Mucosa of stomach (tissue), 1 donor: ENCODE measurements around the gene LPP.
A peak's percentile ranks its signal among the peaks of the same experiment; 100 is the strongest.

Experiments
- H3K27me3 ChIP-seq: one replicate; pipeline ENCODE4 v1.7.0; 2013; ENCODE audit warnings: mild to moderate bottlenecking, low read length; ENCODE audit not compliant: control insufficient read depth, insufficient read depth
- H3K36me3 ChIP-seq: one replicate; pipeline ENCODE4 v1.7.0; 2013; ENCODE audit warnings: low read length; ENCODE audit not compliant: control insufficient read depth, insufficient read depth
- H3K4me1 ChIP-seq: one replicate; pipeline ENCODE4 v1.7.0; 2013; ENCODE audit warnings: mild to moderate bottlenecking, low read length; ENCODE audit not compliant: control insufficient read depth, insufficient read depth
- H3K4me3 ChIP-seq: one replicate; pipeline ENCODE4 v1.7.0; 2013; ENCODE audit warnings: low read length
- H3K9ac ChIP-seq: one replicate; pipeline ENCODE4 v1.7.0; 2013; ENCODE audit warnings: mild to moderate bottlenecking, low read length, moderate library complexity
- H3K9me3 ChIP-seq: one replicate; pipeline ENCODE4 v1.7.0; 2013; ENCODE audit warnings: mild to moderate bottlenecking, low read length, moderate library complexity; ENCODE audit not compliant: control insufficient read depth
- donor health status: Pancreatic carcinoma.

LPP gene

DNA sequence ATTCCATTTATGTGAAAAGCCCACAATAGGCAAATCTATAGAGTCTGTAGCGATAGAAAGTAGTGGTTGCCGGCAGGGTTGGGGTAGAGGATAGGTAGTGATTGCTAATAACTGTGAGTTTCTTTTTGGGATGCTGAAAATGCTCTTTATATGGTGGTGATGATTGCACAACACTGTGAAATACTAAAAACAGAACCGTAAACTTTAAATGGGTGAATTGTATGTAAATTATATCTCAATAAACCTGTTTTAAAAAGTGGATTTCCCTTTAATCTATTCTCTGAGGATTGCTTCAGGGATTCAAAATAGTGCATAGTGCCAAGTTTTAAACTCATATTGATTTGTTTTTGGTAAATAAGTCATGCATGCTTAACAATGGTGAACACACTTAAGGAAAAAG, 140.2 kb downstream of the LPP start:
- no peak overlapping the region for H3K4me3 ChIP-seq
- H3K9me3 ChIP-seq, result no peaks in the 10 kb centered on the region
- peaks cover 50% of the 10 kb centered on the region for H3K4me1 ChIP-seq
- no peaks in the 10 kb centered on the region for H3K27me3 ChIP-seq
- no peak overlapping the region for H3K9ac ChIP-seq
- no peaks in the 10 kb centered on the region for H3K36me3 ChIP-seq

DNA sequence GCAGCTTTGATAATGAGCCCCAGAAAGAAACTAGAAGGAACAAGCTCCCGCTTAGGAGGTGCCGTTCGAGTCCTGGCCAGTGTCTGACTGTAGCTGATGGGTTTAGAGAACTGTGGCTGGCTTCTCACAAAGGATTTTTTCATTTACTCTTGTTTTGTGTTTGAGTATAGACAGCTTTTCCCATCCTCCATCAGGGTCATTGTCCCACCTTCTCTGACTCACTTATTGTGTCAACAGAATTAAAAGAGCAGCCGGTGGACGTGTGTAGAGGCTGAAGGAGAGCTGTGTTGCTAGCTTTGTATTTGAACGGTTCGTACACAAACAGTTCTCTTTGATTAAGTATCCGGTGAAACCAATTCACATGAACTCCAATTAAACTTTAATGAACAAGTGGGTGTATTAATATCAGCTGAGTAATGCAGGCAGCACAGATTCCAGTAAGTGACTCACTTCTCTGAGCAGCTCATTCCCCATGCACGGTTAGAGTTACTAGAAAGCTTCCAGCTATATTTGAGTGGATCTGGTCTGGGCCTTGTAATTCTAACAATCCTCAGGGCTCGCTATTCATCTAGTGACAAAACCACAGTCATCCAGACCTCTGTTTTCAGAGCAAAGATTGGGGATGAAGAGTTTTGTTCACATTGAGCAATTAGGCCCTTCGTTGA, 141.0 kb downstream of the LPP start:
- Histone ChIP-seq H3K36me3 (no peaks in the 10 kb centered on the region), H3K9me3 (no peaks in the 10 kb centered on the region), H3K4me3 (no peak overlapping the region), H3K4me1 (peaks cover 53% of the 10 kb centered on the region), H3K27me3 (no peaks in the 10 kb centered on the region), H3K9ac (peak overlapping the region; percentile 36)

DNA sequence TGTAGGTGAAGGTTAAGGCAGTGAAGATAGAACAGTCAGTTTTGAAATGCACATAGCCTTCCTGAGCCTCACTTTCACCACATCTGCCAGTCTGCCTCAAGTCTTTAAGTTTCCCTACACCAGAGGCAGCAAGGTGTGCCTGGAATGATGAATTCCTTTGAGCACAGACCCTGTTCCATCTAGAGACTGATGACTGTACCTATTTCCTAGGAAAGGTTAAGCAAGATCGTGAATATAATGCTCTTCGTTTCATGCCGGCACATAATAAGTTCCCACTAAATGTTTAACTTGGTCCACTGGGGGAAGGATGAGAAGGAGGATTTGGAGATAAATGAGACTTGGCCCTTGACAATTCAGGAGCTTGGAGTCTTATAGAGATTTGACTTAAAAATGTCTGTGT, 141.9 kb downstream of the LPP start:
- peaks cover 53% of the 10 kb centered on the region for H3K4me1 ChIP-seq
- no peaks in the 10 kb centered on the region for H3K27me3 ChIP-seq
- H3K4me3 ChIP-seq, result no peak overlapping the region
- H3K36me3 ChIP-seq, result no peaks in the 10 kb centered on the region
- no peaks in the 10 kb centered on the region for H3K9me3 ChIP-seq
- H3K9ac ChIP-seq, result peak overlapping the region; percentile 36

DNA sequence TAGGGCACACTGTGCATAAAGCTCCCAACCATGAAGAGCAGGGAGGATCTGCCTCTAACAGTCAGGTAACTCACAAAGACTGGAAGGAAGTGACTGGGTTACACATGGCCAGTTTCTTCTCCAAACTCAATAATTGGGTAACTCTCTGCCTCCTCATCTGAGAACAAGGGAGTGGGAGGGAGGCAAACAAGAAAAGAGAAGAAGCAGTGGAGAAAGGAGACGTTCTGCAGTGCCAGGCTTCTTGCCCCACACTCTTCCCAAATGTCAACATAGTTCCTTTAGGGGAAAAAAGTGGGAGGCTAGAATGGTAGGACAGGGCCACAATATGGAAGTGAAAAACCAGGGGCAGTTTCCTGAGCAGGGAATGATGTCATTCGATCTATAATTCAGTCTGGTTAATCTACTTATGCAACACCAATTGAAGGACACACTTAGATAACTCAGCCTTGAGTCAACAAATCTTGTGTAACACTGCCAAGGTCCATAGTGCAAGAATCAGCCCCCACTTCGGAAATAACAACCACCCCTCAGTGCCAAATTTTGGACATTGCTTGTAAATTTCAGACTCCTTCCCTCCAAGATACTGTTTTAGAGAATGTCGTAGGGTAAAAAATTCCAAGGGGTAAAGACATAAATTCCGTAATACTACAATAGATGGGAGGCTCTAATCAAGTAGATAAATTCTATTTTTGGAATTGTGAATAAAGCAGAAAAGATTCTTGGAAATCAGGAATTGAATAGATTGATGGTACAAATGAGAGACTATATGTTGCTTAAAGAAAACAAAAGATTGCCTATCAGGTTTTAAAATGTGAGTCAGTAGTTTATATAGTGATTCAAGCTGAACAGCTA, 143.0 kb downstream of the LPP start:
- Histone ChIP-seq H3K9me3 (no peaks in the 10 kb centered on the region), H3K27me3 (no peaks in the 10 kb centered on the region), H3K36me3 (no peaks in the 10 kb centered on the region), H3K9ac (no peak overlapping the region), H3K4me1 (peaks cover 53% of the 10 kb centered on the region), H3K4me3 (no peak overlapping the region)

DNA sequence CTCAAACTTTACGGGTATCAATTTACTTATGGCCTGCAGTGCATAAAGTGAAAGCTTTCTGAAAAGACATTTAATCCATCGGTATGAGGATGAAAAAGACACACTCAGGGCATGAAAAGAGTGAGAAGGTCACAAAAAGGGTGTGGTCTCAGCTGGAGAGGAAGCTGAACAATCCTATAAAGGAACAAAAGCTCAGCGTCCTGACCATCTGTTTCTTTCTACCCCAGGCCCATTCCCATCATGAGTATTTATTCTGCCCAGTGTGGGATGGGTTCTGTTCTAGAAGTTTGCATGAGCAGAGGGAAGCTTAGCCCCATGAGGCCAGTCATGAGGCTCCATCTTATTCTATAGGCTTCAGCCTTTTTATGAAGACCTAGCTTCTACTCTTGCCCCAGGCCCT, 144.6 kb downstream of the LPP start:
- no peak overlapping the region for H3K4me3 ChIP-seq
- no peaks in the 10 kb centered on the region for H3K27me3 ChIP-seq
- H3K9ac ChIP-seq, result no peak overlapping the region
- no peaks in the 10 kb centered on the region for H3K36me3 ChIP-seq
- peaks cover 59% of the 10 kb centered on the region for H3K4me1 ChIP-seq
- H3K9me3 ChIP-seq, result no peaks in the 10 kb centered on the region

DNA sequence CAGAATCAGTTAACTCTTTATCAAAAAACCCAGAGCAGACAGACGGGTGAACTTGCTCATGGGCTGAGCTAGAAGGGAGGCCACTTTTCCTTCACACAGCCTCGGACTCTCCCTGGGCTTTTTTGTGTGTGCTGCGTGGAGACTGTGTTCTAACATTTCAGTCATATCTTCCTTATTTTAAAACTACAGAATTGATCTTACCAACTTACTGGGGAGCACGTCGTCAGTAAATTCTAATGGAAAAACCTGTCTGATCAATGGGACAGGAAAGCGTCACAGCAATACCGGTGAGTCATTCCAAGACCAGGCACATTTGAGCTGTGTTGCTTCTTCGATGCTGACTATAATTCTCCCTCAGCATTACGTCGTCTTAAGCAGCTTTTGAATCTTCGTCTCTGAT, 145.1 kb downstream of the LPP start:
- H3K4me1 ChIP-seq, result peaks cover 59% of the 10 kb centered on the region
- H3K27me3 ChIP-seq, result no peaks in the 10 kb centered on the region
- no peak overlapping the region for H3K9ac ChIP-seq
- H3K36me3 ChIP-seq, result no peaks in the 10 kb centered on the region
- no peaks in the 10 kb centered on the region for H3K9me3 ChIP-seq
- H3K4me3 ChIP-seq, result no peak overlapping the region

DNA sequence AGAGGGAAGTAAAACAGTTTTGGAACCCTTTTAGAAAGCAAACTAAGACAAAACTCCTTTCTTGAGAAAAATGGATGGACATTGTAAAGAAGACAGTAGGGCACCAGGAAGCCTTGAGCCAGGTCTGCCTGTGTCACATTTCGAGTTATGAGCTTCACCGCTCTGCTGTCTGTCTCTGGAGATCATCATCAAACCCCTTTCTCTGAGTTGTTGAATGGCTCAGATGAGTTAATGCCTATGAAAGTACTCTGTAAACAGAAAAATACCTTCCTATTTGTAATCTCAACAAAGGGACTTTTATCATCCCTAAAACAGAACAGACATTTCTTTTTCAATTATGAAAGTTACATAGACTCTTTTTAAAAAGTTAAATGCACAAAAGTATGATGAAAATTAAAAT, 145.8 kb downstream of the LPP start:
- Histone ChIP-seq H3K4me3 (no peak overlapping the region), H3K27me3 (no peaks in the 10 kb centered on the region), H3K4me1 (peaks cover 52% of the 10 kb centered on the region), H3K36me3 (no peaks in the 10 kb centered on the region), H3K9me3 (no peaks in the 10 kb centered on the region), H3K9ac (no peak overlapping the region)

DNA sequence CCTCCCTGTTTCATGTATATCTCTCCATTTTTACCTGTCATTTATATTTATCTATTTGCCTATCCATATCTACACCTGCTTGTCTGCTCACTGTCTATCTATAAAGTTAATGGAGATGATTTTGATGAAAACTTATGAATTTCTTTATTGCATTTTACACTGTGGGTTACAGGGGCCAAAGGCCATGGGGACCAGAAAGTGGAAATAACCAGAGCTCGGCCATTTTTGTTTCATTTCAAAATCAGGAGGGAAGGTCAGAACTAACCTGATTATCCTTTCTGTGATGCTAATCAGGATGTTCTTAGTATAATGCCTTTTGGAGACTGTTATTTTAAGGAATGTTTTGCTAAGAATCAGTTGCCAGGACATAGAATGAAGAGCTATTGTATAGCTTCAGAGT, 147.2 kb downstream of the LPP start:
- no peaks in the 10 kb centered on the region for H3K27me3 ChIP-seq
- peaks cover 38% of the 10 kb centered on the region for H3K4me1 ChIP-seq
- H3K9ac ChIP-seq, result no peak overlapping the region
- H3K9me3 ChIP-seq, result no peaks in the 10 kb centered on the region
- no peaks in the 10 kb centered on the region for H3K36me3 ChIP-seq
- no peak overlapping the region for H3K4me3 ChIP-seq

DNA sequence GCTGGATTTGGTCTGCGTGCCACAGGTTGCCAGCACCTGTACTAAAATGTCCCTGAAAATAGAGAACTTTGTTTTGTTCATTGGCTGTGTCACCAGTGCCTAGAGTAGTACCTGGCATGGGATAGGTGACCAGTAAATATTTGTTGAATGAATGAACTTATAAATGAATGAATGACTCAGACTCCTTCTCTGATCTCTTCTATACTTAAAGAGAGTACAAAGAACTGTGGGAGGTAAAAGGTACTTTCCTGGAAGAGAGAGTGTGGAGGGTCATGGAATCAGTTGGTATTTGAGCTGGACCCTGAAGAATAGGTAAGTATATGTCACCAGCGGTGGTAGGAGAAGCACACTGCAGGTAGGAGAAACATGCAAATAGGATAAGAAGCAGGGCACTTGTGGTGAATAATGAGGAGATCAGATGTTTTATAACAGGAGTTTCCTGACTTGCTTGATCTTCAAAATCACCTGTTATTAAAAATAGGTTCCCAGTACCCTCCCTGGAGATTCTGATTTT, 149.4 kb downstream of the LPP start:
- H3K4me3 ChIP-seq, result no peak overlapping the region
- H3K36me3 ChIP-seq, result no peaks in the 10 kb centered on the region
- peaks cover 17% of the 10 kb centered on the region for H3K4me1 ChIP-seq
- H3K9me3 ChIP-seq, result no peaks in the 10 kb centered on the region
- H3K27me3 ChIP-seq, result no peaks in the 10 kb centered on the region
- H3K9ac ChIP-seq, result no peak overlapping the region

DNA sequence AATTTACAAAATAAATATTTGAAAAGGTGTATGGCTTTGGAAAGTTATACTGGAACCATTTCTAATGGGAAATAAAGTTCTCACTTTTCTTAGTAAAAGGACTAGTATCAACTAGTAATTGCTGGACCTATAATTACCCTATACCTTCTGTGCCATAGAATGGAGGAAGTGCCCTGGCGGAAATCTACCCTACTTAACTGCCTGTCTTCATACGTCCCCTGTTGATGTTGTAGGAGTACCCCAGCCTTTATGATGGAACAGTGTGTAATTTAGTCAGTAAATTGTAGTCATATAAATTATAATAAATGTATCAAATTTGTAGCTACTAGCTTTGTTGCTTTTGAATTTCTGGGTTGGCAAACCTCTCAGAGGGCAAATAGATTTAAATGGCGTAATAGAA, 149.9 kb downstream of the LPP start:
- Histone ChIP-seq H3K36me3 (no peaks in the 10 kb centered on the region), H3K4me1 (peaks cover 12% of the 10 kb centered on the region), H3K9ac (no peak overlapping the region), H3K27me3 (no peaks in the 10 kb centered on the region), H3K9me3 (no peaks in the 10 kb centered on the region), H3K4me3 (no peak overlapping the region)

DNA sequence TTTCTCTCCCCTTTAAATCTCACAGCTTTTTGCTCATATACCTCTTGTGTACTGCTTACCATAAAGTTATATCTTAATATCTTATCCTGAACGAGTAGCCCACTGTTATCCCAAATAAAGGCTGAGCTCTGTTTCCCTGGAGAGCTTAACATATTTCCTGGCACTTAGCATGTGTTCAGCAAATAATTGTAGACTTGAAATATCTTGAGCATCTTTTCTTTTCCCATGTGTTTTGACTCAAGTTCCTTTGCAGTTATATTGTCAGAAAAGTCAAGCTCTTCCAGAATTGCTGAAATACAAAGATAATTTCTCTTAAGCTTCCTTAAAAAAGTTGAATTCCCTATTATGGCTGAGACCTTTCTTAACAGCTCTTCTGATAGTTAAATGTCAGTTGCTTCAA, 150.5 kb downstream of the LPP start:
- Histone ChIP-seq H3K4me1 (peaks cover 6% of the 10 kb centered on the region), H3K4me3 (no peak overlapping the region), H3K27me3 (no peaks in the 10 kb centered on the region), H3K9ac (no peak overlapping the region), H3K36me3 (no peaks in the 10 kb centered on the region), H3K9me3 (no peaks in the 10 kb centered on the region)

DNA sequence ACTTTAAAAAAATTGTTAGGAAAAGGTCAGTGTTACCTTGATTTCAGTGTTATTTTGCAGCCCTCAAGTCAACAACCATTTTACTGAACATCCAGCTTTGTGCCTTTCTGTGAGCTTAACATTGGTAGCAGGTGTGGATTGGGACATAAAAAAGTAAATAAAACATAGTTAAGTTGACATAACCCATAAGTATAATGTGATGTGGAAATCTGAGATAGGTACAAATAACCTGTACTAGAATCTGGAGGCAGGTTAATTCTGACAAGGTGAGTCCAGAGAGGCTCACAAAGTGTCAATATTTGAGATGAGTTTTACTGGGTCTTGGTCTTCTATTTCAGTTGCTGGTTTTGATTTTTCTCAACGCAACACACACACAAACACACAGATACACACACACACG, 151.3 kb downstream of the LPP start:
- Histone ChIP-seq H3K4me1 (peaks cover 6% of the 10 kb centered on the region), H3K4me3 (no peak overlapping the region)

More for the DNA sequence above, 151.3 kb downstream of the LPP start:
- no peaks in the 10 kb centered on the region for H3K27me3 ChIP-seq
- H3K9me3 ChIP-seq, result no peaks in the 10 kb centered on the region
- no peak overlapping the region for H3K9ac ChIP-seq
- H3K36me3 ChIP-seq, result no peaks in the 10 kb centered on the region
